Breast epithelium (tissue), 3 donors: ENCODE measurements around the gene LYRM4.

Experiments used
- POLR2A ChIP-seq: fragments of 450-650 bp; IDR thresholded peaks from one replicate; pipeline ENCODE4 v1.6.1; 2016; ENCODE audit warnings: antibody characterized with exemption, mild to moderate bottlenecking, moderate library complexity
- POLR2AphosphoS5 ChIP-seq, 3 donors: sonication (generic); formaldehyde crosslinking; IDR thresholded peaks; one replicate each; pipeline ENCODE4 v1.6.1; 2017; ENCODE audit warnings: antibody characterized with exemption in 3 of 3
- TF ChIP-seq, protein P1 (sequence below), 3 donors: fragments of 450-650 bp; IDR thresholded peaks; one replicate each; pipeline ENCODE4 v1.5.1; 2016 to 2017; ENCODE audit warnings: antibody characterized with exemption in 3 of 3, mild to moderate bottlenecking in 3 of 3, moderate library complexity in 3 of 3

DNA sequence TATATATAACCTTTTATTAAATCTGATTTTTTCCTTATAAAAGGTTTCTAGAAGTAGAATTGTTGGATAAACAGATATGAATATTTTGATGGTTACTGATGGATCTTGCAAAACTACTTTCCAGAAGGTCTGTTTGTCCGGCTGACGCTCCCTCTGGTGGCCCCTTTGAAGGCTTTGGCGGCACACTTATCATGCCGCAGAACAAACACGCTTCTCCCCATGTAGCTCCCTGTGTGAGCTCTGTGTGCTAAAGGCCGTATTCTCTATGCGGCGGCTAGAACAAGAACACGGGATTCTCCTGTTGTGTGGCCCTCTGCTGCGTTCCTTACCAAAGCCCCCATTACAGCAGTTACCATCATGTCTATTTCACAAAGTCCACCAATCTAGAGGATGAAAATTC lies 145.6 kb downstream of the LYRM4 start:
- TF ChIP-seq, protein P1, sequence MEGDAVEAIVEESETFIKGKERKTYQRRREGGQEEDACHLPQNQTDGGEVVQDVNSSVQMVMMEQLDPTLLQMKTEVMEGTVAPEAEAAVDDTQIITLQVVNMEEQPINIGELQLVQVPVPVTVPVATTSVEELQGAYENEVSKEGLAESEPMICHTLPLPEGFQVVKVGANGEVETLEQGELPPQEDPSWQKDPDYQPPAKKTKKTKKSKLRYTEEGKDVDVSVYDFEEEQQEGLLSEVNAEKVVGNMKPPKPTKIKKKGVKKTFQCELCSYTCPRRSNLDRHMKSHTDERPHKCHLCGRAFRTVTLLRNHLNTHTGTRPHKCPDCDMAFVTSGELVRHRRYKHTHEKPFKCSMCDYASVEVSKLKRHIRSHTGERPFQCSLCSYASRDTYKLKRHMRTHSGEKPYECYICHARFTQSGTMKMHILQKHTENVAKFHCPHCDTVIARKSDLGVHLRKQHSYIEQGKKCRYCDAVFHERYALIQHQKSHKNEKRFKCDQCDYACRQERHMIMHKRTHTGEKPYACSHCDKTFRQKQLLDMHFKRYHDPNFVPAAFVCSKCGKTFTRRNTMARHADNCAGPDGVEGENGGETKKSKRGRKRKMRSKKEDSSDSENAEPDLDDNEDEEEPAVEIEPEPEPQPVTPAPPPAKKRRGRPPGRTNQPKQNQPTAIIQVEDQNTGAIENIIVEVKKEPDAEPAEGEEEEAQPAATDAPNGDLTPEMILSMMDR (IDR thresholded peaks at IDR 0.05): no peak
- TF ChIP-seq POLR2A (no peak), POLR2AphosphoS5 (IDR thresholded peaks at IDR 0.05) (no peak)
